Liver (tissue), 3 donors: ENCODE measurements around the gene WWOX.

Source experiments
- FOXA1 ChIP-seq: IDR thresholded peaks from 2 replicates; pipeline ENCODE4 v1.6.1; 2016; ENCODE audit warnings: antibody characterized with exemption
- GABPA ChIP-seq, 2 donors: IDR thresholded peaks in 1 of 2; conservative IDR thresholded peaks in 1 of 2; 2 replicates each; pipeline ENCODE4 v1.6.1; 2016; ENCODE audit warnings: antibody characterized with exemption in 2 of 2, mild to moderate bottlenecking in 1 of 2, moderate library complexity in 1 of 2
- RAD21 ChIP-seq, 2 donors: IDR thresholded peaks; 2 replicates each; pipeline ENCODE4 v1.6.1; 2016; ENCODE audit warnings: antibody characterized with exemption in 2 of 2, mild to moderate bottlenecking in 2 of 2
- SP1 ChIP-seq: IDR thresholded peaks from 2 replicates; pipeline ENCODE4 v1.6.1; 2018; ENCODE audit warnings: antibody characterized with exemption, mild to moderate bottlenecking
- TAF1 ChIP-seq: conservative IDR thresholded peaks from 2 replicates; pipeline ENCODE4 v1.6.1; 2016; ENCODE audit warnings: antibody characterized with exemption, mild to moderate bottlenecking
- YY1 ChIP-seq: IDR thresholded peaks from 2 replicates; pipeline ENCODE4 v1.6.1; 2016; ENCODE audit warnings: antibody characterized with exemption, mild to moderate bottlenecking
- TF ChIP-seq, protein P1 (sequence below): fragments of 150-350 bp; IDR thresholded peaks from 2 replicates; pipeline ENCODE4 v1.5.1; 2017; ENCODE audit warnings: improper control_type of control experiment, low read depth, low read length; ENCODE audit not compliant: missing input control
- TF ChIP-seq, protein P2 (sequence below): IDR thresholded peaks from 2 replicates; pipeline ENCODE4 v1.6.1; 2016; ENCODE audit warnings: antibody characterized with exemption
- TF ChIP-seq, protein P3 (sequence below): IDR thresholded peaks from 2 replicates; pipeline ENCODE4 v1.6.1; 2016; ENCODE audit warnings: antibody characterized with exemption
- TF ChIP-seq, protein P4 (sequence below): IDR thresholded peaks from 2 replicates; pipeline ENCODE4 v1.6.1; 2016; ENCODE audit warnings: antibody characterized with exemption, mild to moderate bottlenecking
- TF ChIP-seq, protein P5 (sequence below): IDR thresholded peaks from 2 replicates; pipeline ENCODE4 v1.6.1; 2016; ENCODE audit warnings: antibody characterized with exemption
- donor health status: healthy.
- donor health status: healthy.

DNA sequence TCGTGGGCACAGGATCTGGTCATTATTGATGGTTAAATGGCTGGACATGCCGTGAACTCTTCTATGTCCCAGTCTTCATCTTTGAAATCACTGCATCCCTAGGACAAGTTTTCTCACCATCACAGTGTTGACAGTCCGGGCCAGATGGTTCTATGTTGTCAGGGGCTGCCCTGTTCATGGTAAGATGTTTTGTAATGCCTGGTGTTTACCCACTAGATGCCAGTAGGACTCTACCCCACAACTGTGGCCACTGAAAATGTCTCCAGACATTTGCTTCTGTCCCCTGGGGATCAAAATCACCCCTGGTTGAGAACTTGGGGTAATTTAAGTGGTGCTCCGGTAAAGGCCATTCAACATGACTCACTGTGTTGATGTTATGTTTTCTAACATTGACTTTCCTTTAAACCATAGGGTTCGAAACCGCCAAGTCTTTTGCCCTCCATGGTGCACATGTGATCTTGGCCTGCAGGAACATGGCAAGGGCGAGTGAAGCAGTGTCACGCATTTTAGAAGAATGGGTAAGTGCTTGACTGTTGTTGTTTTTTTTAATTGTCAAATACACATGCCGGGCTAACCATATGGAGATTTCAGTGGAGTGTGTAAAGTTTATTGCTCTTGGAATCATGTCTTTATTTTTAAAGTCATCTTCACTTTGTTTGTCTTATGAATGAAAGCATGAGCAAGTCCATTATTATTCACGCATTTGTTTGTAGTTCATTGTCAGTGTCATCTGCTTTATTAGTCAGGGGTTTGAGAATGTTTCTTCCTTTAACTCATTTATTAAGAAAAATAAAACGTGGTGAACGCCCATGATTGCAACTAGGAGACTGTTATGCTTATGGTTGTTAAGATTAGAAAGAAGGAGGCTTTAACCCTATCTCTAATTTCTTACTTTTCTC is 64.6 kb downstream of the WWOX start:
- TF ChIP-seq RAD21 (IDR thresholded peaks at IDR 0.05) (no peak), FOXA1 (no peak), SP1 (no peak), TAF1 (no peak), GABPA (IDR thresholded peaks at IDR 0.05 in 1 of 2, conservative IDR thresholded peaks at IDR 0.05 in 1 of 2) (no peak), YY1 (no peak)
- TF ChIP-seq, protein P1, sequence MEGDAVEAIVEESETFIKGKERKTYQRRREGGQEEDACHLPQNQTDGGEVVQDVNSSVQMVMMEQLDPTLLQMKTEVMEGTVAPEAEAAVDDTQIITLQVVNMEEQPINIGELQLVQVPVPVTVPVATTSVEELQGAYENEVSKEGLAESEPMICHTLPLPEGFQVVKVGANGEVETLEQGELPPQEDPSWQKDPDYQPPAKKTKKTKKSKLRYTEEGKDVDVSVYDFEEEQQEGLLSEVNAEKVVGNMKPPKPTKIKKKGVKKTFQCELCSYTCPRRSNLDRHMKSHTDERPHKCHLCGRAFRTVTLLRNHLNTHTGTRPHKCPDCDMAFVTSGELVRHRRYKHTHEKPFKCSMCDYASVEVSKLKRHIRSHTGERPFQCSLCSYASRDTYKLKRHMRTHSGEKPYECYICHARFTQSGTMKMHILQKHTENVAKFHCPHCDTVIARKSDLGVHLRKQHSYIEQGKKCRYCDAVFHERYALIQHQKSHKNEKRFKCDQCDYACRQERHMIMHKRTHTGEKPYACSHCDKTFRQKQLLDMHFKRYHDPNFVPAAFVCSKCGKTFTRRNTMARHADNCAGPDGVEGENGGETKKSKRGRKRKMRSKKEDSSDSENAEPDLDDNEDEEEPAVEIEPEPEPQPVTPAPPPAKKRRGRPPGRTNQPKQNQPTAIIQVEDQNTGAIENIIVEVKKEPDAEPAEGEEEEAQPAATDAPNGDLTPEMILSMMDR, result no peak
- TF ChIP-seq, protein P2, sequence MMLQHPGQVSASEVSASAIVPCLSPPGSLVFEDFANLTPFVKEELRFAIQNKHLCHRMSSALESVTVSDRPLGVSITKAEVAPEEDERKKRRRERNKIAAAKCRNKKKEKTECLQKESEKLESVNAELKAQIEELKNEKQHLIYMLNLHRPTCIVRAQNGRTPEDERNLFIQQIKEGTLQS, result no peak
- TF ChIP-seq, protein P3, sequence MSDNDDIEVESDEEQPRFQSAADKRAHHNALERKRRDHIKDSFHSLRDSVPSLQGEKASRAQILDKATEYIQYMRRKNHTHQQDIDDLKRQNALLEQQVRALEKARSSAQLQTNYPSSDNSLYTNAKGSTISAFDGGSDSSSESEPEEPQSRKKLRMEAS, result no peak
- TF ChIP-seq, protein P4, sequence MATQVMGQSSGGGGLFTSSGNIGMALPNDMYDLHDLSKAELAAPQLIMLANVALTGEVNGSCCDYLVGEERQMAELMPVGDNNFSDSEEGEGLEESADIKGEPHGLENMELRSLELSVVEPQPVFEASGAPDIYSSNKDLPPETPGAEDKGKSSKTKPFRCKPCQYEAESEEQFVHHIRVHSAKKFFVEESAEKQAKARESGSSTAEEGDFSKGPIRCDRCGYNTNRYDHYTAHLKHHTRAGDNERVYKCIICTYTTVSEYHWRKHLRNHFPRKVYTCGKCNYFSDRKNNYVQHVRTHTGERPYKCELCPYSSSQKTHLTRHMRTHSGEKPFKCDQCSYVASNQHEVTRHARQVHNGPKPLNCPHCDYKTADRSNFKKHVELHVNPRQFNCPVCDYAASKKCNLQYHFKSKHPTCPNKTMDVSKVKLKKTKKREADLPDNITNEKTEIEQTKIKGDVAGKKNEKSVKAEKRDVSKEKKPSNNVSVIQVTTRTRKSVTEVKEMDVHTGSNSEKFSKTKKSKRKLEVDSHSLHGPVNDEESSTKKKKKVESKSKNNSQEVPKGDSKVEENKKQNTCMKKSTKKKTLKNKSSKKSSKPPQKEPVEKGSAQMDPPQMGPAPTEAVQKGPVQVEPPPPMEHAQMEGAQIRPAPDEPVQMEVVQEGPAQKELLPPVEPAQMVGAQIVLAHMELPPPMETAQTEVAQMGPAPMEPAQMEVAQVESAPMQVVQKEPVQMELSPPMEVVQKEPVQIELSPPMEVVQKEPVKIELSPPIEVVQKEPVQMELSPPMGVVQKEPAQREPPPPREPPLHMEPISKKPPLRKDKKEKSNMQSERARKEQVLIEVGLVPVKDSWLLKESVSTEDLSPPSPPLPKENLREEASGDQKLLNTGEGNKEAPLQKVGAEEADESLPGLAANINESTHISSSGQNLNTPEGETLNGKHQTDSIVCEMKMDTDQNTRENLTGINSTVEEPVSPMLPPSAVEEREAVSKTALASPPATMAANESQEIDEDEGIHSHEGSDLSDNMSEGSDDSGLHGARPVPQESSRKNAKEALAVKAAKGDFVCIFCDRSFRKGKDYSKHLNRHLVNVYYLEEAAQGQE, result no peak
- TF ChIP-seq, protein P5, sequence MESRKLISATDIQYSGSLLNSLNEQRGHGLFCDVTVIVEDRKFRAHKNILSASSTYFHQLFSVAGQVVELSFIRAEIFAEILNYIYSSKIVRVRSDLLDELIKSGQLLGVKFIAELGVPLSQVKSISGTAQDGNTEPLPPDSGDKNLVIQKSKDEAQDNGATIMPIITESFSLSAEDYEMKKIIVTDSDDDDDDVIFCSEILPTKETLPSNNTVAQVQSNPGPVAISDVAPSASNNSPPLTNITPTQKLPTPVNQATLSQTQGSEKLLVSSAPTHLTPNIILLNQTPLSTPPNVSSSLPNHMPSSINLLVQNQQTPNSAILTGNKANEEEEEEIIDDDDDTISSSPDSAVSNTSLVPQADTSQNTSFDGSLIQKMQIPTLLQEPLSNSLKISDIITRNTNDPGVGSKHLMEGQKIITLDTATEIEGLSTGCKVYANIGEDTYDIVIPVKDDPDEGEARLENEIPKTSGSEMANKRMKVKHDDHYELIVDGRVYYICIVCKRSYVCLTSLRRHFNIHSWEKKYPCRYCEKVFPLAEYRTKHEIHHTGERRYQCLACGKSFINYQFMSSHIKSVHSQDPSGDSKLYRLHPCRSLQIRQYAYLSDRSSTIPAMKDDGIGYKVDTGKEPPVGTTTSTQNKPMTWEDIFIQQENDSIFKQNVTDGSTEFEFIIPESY, result no peak
